Fibroblast of the conjunctiva (primary cell): ENCODE results near the gene CPNE9.
"Not testable (repeated sequence)": the region's sequence is repeated elsewhere in the genome, so short reads cannot be mapped to it uniquely, and the experiment has no call there.

ENCODE experiments used
- DNase-seq: peaks from one replicate; pipeline ENCODE4 v3.0.0-alpha.2; 2010; ENCODE audit warnings: low read depth

CPNE9 gene

GRCh38 chr3:9746330-9746729 is 42.7 kb downstream of the CPNE9 start:
- DNase-seq, result peak; percentile 82

- no peak for DNase-seq
Observed at GRCh38 chr3:9747267-9747666, 43.6 kb downstream of the CPNE9 start.

GRCh38 chr3:9748031-9748430 is 44.4 kb downstream of the CPNE9 start:
- DNase-seq, result no peak

GRCh38 chr3:9749296-9749644 is 45.6 kb downstream of the CPNE9 start:
- DNase-seq, result no peak

GRCh38 chr3:9749645-9750555 is 46.3 kb downstream of the CPNE9 start, which contains the start of gene OGG1:
TSS of gene OGG1 (plus strand) at chr3:9749952. CDS start at chr3:9750287, 335 bp downstream.
- DNase-seq, result peak; percentile 98

- DNase-seq, result no peak
Observed at GRCh38 chr3:9750556-9751411, 47.2 kb downstream of the CPNE9 start.

- no peak for DNase-seq
Observed at GRCh38 chr3:9754678-9755077, 51.0 kb downstream of the CPNE9 start.

GRCh38 chr3:9757427-9757826 is 53.8 kb downstream of the CPNE9 start:
- DNase-seq, result no peak

GRCh38 chr3:9760779-9761505 is 57.3 kb downstream of the CPNE9 start:
- no peak for DNase-seq

- no peak for DNase-seq
Observed at GRCh38 chr3:9761919-9762318, 58.3 kb downstream of the CPNE9 start.

- DNase-seq, result no peak
Observed at GRCh38 chr3:9762871-9763270, 59.2 kb downstream of the CPNE9 start.

- no peak for DNase-seq
Observed at GRCh38 chr3:9765865-9766264, 62.2 kb downstream of the CPNE9 start.

GRCh38 chr3:9767418-9767817 is 63.8 kb downstream of the CPNE9 start:
- no peak for DNase-seq

- DNase-seq, result no peak
Observed at GRCh38 chr3:9768141-9768775, 64.6 kb downstream of the CPNE9 start.

GRCh38 chr3:9769012-9769411 is 65.4 kb downstream of the CPNE9 start:
- DNase-seq, result no peak

- DNase-seq, result no peak
Observed at GRCh38 chr3:9769426-9770275, 66.0 kb downstream of the CPNE9 start, which contains the start of gene CAMK1. TSS of gene CAMK1 (minus strand) at chr3:9769947. CDS start at chr3:9767749, 2,198 bp downstream.

- peak; percentile 65 for DNase-seq
Observed at GRCh38 chr3:9770276-9770812, 66.7 kb downstream of the CPNE9 start.

- DNase-seq, result not testable (repeated sequence)
Observed at GRCh38 chr3:9771007-9771406, 67.4 kb downstream of the CPNE9 start.

- DNase-seq, result no peak
Observed at GRCh38 chr3:9776896-9777693, 73.5 kb downstream of the CPNE9 start.

- no peak for DNase-seq
Observed at GRCh38 chr3:9777694-9778021, 74.0 kb downstream of the CPNE9 start.
